ENCODE measurements around the gene JUND. TPM values are rescaled to one million over a fixed set of nuclear protein-coding genes. Genes with fewer than 3 reads are reported as not detected.

JUND gene
- total RNA-seq, 1 experiment from 2014 or later, result 221 TPM

DNA sequence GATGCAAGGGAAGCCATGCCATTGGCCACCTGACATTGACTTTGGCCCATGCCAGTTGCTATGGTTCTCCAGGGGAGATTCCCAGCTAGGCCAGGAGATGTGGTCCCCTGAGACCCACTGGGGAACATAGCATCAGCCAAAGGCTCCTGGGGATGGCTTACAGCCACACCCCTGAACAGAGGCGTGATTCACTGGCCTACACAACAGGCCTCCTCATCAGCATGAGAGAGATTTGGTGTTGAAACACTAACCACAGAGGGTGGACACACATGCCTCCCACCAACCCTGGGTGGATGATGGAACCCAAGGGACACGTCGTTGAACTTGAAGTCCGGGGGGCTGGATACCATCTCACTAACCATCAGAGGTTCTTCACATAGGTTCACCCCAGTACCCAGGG is 21.5 kb downstream of the JUND start:
- no peak overlapping the region for H3K9ac ChIP-seq (ENCODE audit: low read length)
- ATAC-seq (no peak), DNase-seq (ENCODE audit: low read depth, low spot score) (no peak)
- no peak overlapping the region for H3K4me3 ChIP-seq (replicated peaks in 1 of 2; ENCODE audit: low read depth in 1 of 2, low read length in 2 of 2)
- H3K4me1 ChIP-seq (ENCODE audit: control insufficient read depth in 1 of 2, insufficient read depth in 2 of 2, low read length in 2 of 2), result peaks cover 0 to 7% of the 10 kb centered on the region in 2 experiments; a peak in 2 of 4 replicates
- no peaks in the 10 kb centered on the region for H3K79me2 ChIP-seq (ENCODE audit: insufficient read depth, low read length)
- TF ChIP-seq, protein P1, sequence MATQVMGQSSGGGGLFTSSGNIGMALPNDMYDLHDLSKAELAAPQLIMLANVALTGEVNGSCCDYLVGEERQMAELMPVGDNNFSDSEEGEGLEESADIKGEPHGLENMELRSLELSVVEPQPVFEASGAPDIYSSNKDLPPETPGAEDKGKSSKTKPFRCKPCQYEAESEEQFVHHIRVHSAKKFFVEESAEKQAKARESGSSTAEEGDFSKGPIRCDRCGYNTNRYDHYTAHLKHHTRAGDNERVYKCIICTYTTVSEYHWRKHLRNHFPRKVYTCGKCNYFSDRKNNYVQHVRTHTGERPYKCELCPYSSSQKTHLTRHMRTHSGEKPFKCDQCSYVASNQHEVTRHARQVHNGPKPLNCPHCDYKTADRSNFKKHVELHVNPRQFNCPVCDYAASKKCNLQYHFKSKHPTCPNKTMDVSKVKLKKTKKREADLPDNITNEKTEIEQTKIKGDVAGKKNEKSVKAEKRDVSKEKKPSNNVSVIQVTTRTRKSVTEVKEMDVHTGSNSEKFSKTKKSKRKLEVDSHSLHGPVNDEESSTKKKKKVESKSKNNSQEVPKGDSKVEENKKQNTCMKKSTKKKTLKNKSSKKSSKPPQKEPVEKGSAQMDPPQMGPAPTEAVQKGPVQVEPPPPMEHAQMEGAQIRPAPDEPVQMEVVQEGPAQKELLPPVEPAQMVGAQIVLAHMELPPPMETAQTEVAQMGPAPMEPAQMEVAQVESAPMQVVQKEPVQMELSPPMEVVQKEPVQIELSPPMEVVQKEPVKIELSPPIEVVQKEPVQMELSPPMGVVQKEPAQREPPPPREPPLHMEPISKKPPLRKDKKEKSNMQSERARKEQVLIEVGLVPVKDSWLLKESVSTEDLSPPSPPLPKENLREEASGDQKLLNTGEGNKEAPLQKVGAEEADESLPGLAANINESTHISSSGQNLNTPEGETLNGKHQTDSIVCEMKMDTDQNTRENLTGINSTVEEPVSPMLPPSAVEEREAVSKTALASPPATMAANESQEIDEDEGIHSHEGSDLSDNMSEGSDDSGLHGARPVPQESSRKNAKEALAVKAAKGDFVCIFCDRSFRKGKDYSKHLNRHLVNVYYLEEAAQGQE (IDR thresholded peaks at IDR 0.05; ENCODE audit: low read depth), result no peak
- TF ChIP-seq ELF1 (IDR thresholded peaks at IDR 0.05; ENCODE audit: borderline replicate concordance, low read depth) (no peak), MAX (IDR thresholded peaks at IDR 0.05) (no peak), EZH2 (IDR thresholded peaks at IDR 0.05) (no peak), TCF7L2 (IDR thresholded peaks at IDR 0.05; ENCODE audit: borderline replicate concordance, extremely low read depth, insufficient read depth, insufficient read length) (no peak), JUND (IDR thresholded peaks at IDR 0.05) (no peak), RAD21 (IDR thresholded peaks at IDR 0.05; ENCODE audit: low read depth) (no peak), ZFX (IDR thresholded peaks at IDR 0.05) (no peak), FOSL1 (IDR thresholded peaks at IDR 0.05; ENCODE audit: low read depth) (no peak), CBX3 (IDR thresholded peaks at IDR 0.05; ENCODE audit: low read depth) (no peak), ZNF274 (IDR thresholded peaks at IDR 0.05; ENCODE audit: low read depth, low read length) (no peak), CEBPB (IDR thresholded peaks at IDR 0.05; ENCODE audit: low read depth) (no peak), POLR2AphosphoS5 (IDR thresholded peaks at IDR 0.05; ENCODE audit: low read depth, low read length) (no peak), POLR2A (IDR thresholded peaks at IDR 0.05; ENCODE audit: borderline replicate concordance, extremely low read depth, insufficient read depth, insufficient read length) (no peak), CTCF (IDR thresholded peaks at IDR 0.05 in 2 of 3, conservative IDR thresholded peaks at IDR 0.05 in 1 of 3; ENCODE audit: borderline replicate concordance in 1 of 3, insufficient read depth in 1 of 3, low read depth in 2 of 3, low read length in 2 of 3) (no peak), SP1 (IDR thresholded peaks at IDR 0.05; ENCODE audit: low read depth) (no peak), ZBTB33 (IDR thresholded peaks at IDR 0.05; ENCODE audit: extremely low read depth, insufficient replicate concordance, low read length) (no peak), EZH2phosphoT487 (IDR thresholded peaks at IDR 0.05; ENCODE audit: borderline replicate concordance) (no peak), SIN3A (IDR thresholded peaks at IDR 0.05; ENCODE audit: low read depth) (no peak)
- TF ChIP-seq, protein P2, sequence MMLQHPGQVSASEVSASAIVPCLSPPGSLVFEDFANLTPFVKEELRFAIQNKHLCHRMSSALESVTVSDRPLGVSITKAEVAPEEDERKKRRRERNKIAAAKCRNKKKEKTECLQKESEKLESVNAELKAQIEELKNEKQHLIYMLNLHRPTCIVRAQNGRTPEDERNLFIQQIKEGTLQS (IDR thresholded peaks at IDR 0.05), result no peak
- no peak overlapping the region for H3K4me2 ChIP-seq (ENCODE audit: low read length)
- ChIA-PET CTCF (no interaction called here), RAD21 (ENCODE audit: low non-redundant PET in 1 of 2, low total read pairs in 2 of 2, uncharacterized antibody in 2 of 2, unreplicated experiment in 2 of 2) (no interaction called here), POLR2A (interaction anchor here (0.5 kb wide), 1 partner anchor 39 kb away, joined by 3 read pairs; no protein-coding TSS in a partner anchor)
- H3K9me3 ChIP-seq (ENCODE audit: control insufficient read depth in 1 of 2, insufficient read depth in 1 of 2, low read depth in 1 of 2, low read length in 2 of 2), result no peaks in the 10 kb centered on the region
- H2AFZ ChIP-seq (ENCODE audit: low read depth, low read length, poor library complexity, severe bottlenecking), result no peak overlapping the region
- intact Hi-C loops (cut with micrococcal nuclease), result loop anchor here (10.0 kb wide), 1 partner anchor 325 kb away; the partner anchor contains the start of gene CCDC124
- H3K27ac ChIP-seq (ENCODE audit: low read depth, low read length), result no peak overlapping the region
- H3K9me2 ChIP-seq (ENCODE audit: insufficient read depth), result no peaks in the 10 kb centered on the region
- BruUV-seq (replicated peaks), result no TSS peak
- no peaks in the 10 kb centered on the region for H3K36me3 ChIP-seq (ENCODE audit: control insufficient read depth in 1 of 2, insufficient read depth in 2 of 2, low read length in 2 of 2)
- no peaks in the 10 kb centered on the region for H3K27me3 ChIP-seq (ENCODE audit: insufficient read depth, low read length)
- H4K20me1 ChIP-seq (ENCODE audit: insufficient read depth), result no peaks in the 10 kb centered on the region

All from HCT116 (cell line).